ENCODE measurements around the gene NDUFV1.

DNA sequence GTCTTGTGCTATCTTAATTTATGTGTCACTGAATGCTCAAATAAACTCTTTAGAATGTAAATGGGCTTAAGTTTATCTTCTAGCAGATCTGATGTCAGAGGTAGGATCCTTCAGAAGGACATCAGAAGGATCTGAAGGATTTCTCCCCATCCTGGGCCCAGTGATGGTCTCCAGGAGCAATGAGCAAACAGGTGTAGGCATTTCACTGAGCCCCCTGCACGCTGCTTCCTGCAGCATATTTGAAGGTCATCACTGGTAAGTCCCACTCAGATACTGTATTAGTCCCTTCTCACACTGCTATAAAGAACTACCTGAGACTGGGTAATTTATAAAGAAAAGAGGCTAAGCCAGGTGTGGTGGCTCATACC lies 18.6 kb upstream of the NDUFV1 start:
- no peak for TF ChIP-seq YY1 (IDR thresholded peaks at IDR 0.05; ENCODE audit: low read depth)
- no peak for TF ChIP-seq EP300 (IDR thresholded peaks at IDR 0.05; ENCODE audit: borderline replicate concordance in 1 of 2, low read depth in 1 of 2, low read length in 1 of 2)
- no peak for TF ChIP-seq JUND (IDR thresholded peaks at IDR 0.05)
- TF ChIP-seq, protein P1, sequence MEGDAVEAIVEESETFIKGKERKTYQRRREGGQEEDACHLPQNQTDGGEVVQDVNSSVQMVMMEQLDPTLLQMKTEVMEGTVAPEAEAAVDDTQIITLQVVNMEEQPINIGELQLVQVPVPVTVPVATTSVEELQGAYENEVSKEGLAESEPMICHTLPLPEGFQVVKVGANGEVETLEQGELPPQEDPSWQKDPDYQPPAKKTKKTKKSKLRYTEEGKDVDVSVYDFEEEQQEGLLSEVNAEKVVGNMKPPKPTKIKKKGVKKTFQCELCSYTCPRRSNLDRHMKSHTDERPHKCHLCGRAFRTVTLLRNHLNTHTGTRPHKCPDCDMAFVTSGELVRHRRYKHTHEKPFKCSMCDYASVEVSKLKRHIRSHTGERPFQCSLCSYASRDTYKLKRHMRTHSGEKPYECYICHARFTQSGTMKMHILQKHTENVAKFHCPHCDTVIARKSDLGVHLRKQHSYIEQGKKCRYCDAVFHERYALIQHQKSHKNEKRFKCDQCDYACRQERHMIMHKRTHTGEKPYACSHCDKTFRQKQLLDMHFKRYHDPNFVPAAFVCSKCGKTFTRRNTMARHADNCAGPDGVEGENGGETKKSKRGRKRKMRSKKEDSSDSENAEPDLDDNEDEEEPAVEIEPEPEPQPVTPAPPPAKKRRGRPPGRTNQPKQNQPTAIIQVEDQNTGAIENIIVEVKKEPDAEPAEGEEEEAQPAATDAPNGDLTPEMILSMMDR (IDR thresholded peaks at IDR 0.05): no peak
- TF ChIP-seq TCF12 (IDR thresholded peaks at IDR 0.05): no peak
- TF ChIP-seq, protein P2, sequence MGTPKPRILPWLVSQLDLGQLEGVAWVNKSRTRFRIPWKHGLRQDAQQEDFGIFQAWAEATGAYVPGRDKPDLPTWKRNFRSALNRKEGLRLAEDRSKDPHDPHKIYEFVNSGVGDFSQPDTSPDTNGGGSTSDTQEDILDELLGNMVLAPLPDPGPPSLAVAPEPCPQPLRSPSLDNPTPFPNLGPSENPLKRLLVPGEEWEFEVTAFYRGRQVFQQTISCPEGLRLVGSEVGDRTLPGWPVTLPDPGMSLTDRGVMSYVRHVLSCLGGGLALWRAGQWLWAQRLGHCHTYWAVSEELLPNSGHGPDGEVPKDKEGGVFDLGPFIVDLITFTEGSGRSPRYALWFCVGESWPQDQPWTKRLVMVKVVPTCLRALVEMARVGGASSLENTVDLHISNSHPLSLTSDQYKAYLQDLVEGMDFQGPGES (IDR thresholded peaks at IDR 0.05; ENCODE audit: low read depth, low read length): no peak
- no peak for TF ChIP-seq RFX5 (IDR thresholded peaks at IDR 0.05; ENCODE audit: low read length)
- no peak for TF ChIP-seq RXRA (IDR thresholded peaks at IDR 0.05; ENCODE audit: borderline replicate concordance, low read depth)
- TF ChIP-seq, protein P3, sequence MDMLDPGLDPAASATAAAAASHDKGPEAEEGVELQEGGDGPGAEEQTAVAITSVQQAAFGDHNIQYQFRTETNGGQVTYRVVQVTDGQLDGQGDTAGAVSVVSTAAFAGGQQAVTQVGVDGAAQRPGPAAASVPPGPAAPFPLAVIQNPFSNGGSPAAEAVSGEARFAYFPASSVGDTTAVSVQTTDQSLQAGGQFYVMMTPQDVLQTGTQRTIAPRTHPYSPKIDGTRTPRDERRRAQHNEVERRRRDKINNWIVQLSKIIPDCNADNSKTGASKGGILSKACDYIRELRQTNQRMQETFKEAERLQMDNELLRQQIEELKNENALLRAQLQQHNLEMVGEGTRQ (IDR thresholded peaks at IDR 0.05; ENCODE audit: borderline replicate concordance, low read depth, low read length): no peak
- no peak for TF ChIP-seq RAD21 (IDR thresholded peaks at IDR 0.05; ENCODE audit: low read length)
